Prostate gland (tissue), 2 donors: ENCODE results near the gene SEMA6A. TPM values are rescaled to one million over a fixed set of nuclear protein-coding genes. Genes with fewer than 3 reads are reported as not detected.

ENCODE experiments used
- DNase-seq: peaks from one replicate; pipeline ENCODE4 v3.0.0-alpha.2; 2019; ENCODE audit warnings: low spot score
- H3K27ac ChIP-seq, 2 donors: fragments of 200-600 bp; sonication (generic); 2 replicates each; pipeline ENCODE4 v1.5.1; 2017 to 2019
- H3K27me3 ChIP-seq: fragments of 200-600 bp; sonication (generic); replicated peaks from 2 replicates; pipeline ENCODE4 v1.5.1; 2019; ENCODE audit not compliant: insufficient read depth
- H3K36me3 ChIP-seq, 2 donors: fragments of 200-600 bp; sonication (generic); 1 replicate in 1 of 2; 2 replicates in 1 of 2; pipeline versions ENCODE4 v1.5.1 to v1.8.1; 2017 to 2019
- H3K4me1 ChIP-seq: fragments of 200-600 bp; sonication (generic); replicated peaks from 2 replicates; pipeline ENCODE4 v1.5.1; 2019
- H3K4me3 ChIP-seq, 2 donors: fragments of 200-600 bp; sonication (generic); 2 replicates each; pipeline ENCODE4 v1.5.1; 2017 to 2019
- H3K9me3 ChIP-seq: fragments of 200-600 bp; sonication (generic); 2 replicates; pipeline ENCODE4 v1.5.1; 2017
- POLR2A ChIP-seq: fragments of 450-650 bp; IDR thresholded peaks from one replicate; pipeline ENCODE4 v1.6.1; 2016; ENCODE audit warnings: antibody characterized with exemption, mild to moderate bottlenecking
- POLR2AphosphoS5 ChIP-seq: sonication (generic); formaldehyde crosslinking; IDR thresholded peaks from one replicate; pipeline ENCODE4 v1.6.1; 2017; ENCODE audit warnings: antibody characterized with exemption
- WGBS: methylation state at CpG from one replicate; pipeline ENCODE4 v1.1.5; 2018; 5-methylcytosine and 5-hydroxymethylcytosine counted together
- intact Hi-C: fragments of 100-400 bp; cut with DNase I; formaldehyde crosslinking; loops from one replicate; pipeline ENCODE4 v1.14.2; 2022
- total RNA-seq, 2 donors: library from RNA; depleted of rRNA; stranded (reverse); fragments of >200 nt; gene quantifications; one replicate each; pipeline ENCODE4 v1.1.0, GENCODE V29; 2016
- TF ChIP-seq, protein P1 (sequence below), 4 experiments: fragments of 200-600 bp in 2 of 4; fragments of 450-650 bp in 2 of 4; sonication (generic) in 2 of 4; IDR thresholded peaks; 1 replicate in 3 of 4; 2 replicates in 1 of 4; pipeline ENCODE4 v1.5.1; 2016 to 2019; ENCODE audit warnings: antibody characterized with exemption in 4 of 4, mild to moderate bottlenecking in 2 of 4, moderate library complexity in 2 of 4

SEMA6A gene
- total RNA-seq, 2 donors from 2014 or later: 12.8 to 57.1 TPM

DNA sequence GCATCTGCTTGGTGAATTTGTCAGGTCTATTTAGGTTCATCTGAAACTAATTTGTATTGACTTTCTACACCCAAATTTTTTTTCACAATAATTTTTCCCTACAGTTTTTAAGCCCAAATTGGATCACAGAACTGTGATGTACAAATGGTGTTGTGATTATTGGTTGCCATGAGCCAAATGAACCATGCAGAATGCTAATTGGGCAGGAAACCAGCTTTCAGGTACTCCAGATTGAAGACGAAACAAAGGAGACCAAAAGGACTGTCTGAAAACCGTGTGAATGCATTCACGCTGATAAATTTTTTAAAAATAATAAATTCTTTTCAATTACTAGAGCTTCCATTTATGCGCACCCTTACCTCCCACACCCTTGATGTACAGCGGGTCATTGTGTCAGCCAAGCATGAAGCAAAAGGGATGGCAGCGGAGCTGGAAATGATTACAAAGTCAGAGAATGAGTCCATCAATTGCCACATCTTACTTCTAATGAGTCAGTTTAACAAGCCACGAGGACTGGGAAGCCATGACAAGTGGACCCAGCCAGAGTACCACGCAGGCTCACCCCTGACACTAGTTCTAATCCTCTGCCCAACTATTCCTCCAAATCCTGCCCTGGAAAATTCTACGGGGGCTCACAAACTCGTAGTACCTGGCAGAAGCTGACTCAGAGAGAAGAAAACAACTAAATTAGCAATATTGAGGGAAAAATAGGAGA, 66.5 kb downstream of the SEMA6A start:
- H3K4me1 ChIP-seq: no peaks in the 10 kb centered on the region
- intact Hi-C loops: no loop called here
- no peaks in the 10 kb centered on the region for H3K27me3 ChIP-seq
- H3K4me3 ChIP-seq: no peak overlapping the region
- TF ChIP-seq POLR2A: no peak
- no peak for TF ChIP-seq POLR2AphosphoS5
- TF ChIP-seq, protein P1, sequence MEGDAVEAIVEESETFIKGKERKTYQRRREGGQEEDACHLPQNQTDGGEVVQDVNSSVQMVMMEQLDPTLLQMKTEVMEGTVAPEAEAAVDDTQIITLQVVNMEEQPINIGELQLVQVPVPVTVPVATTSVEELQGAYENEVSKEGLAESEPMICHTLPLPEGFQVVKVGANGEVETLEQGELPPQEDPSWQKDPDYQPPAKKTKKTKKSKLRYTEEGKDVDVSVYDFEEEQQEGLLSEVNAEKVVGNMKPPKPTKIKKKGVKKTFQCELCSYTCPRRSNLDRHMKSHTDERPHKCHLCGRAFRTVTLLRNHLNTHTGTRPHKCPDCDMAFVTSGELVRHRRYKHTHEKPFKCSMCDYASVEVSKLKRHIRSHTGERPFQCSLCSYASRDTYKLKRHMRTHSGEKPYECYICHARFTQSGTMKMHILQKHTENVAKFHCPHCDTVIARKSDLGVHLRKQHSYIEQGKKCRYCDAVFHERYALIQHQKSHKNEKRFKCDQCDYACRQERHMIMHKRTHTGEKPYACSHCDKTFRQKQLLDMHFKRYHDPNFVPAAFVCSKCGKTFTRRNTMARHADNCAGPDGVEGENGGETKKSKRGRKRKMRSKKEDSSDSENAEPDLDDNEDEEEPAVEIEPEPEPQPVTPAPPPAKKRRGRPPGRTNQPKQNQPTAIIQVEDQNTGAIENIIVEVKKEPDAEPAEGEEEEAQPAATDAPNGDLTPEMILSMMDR (IDR thresholded peaks at IDR 0.05): no peak
- H3K9me3 ChIP-seq: no peaks in the 10 kb centered on the region
- 94% methylated on average over 10 of the region's 10 CpGs for WGBS
- H3K36me3 ChIP-seq: no peaks in the 10 kb centered on the region
- DNase-seq: no peak
- no peak overlapping the region for H3K27ac ChIP-seq

DNA sequence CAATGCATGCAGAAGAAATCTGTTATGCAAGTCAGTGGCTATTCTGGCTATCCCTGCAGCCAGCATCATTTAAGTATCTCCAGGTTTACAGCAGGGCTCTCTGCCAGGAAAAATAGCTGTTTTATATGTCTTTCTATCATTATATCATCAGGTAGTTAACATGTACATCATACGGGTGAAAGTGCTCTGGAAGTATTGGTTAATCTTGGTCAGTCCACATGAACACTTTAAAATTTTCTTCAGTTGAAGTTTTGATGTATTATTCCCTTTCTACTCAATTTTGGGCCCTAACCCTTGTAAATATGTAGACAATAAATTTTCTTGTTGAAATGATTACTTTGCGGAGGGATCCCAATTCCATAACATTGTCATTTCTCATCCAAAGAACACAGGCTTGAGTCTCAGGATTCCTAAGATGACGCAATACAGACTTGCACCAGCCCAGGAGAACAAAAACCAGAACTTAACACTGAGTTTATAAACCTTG, 67.5 kb downstream of the SEMA6A start:
- intact Hi-C loops: no loop called here
- no peak for DNase-seq
- no peak overlapping the region for H3K27ac ChIP-seq
- TF ChIP-seq, protein P1 (IDR thresholded peaks at IDR 0.05): no peak
- no peak for TF ChIP-seq POLR2A
- TF ChIP-seq POLR2AphosphoS5: no peak
- H3K9me3 ChIP-seq: no peaks in the 10 kb centered on the region
- no peak overlapping the region for H3K4me3 ChIP-seq
- WGBS: 50% methylated on average over 3 of the region's 3 CpGs
- no peaks in the 10 kb centered on the region for H3K4me1 ChIP-seq
- no peaks in the 10 kb centered on the region for H3K36me3 ChIP-seq
- H3K27me3 ChIP-seq: no peaks in the 10 kb centered on the region

DNA sequence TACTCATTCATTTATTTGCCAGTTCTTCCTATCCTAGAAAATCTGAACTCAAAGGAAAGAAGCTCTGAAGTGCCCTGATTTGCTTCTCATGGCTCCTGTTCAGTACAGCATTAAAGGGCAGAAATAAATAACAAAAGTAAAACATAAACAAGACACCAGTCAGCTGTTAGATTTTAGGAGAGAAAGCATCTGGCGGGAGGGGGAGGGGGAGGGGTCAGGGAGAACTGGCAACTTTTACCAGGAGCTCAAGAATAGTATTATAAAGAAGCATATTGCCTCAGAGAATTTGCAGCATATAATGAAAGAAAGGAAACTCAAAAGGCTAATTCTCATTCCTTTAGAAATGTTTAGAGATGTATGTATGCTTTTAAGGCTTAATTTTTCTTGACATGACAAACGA, 68.1 kb downstream of the SEMA6A start:
- Histone ChIP-seq H3K9me3 (no peaks in the 10 kb centered on the region), H3K36me3 (no peaks in the 10 kb centered on the region), H3K27ac (no peak overlapping the region), H3K27me3 (no peaks in the 10 kb centered on the region), H3K4me3 (no peak overlapping the region), H3K4me1 (no peaks in the 10 kb centered on the region)
- intact Hi-C loops: no loop called here
- WGBS: 51% methylated on average over 2 of the region's 2 CpGs
- TF ChIP-seq POLR2A (no peak), POLR2AphosphoS5 (no peak)
- TF ChIP-seq, protein P1 (IDR thresholded peaks at IDR 0.05): no peak
- DNase-seq: no peak

DNA sequence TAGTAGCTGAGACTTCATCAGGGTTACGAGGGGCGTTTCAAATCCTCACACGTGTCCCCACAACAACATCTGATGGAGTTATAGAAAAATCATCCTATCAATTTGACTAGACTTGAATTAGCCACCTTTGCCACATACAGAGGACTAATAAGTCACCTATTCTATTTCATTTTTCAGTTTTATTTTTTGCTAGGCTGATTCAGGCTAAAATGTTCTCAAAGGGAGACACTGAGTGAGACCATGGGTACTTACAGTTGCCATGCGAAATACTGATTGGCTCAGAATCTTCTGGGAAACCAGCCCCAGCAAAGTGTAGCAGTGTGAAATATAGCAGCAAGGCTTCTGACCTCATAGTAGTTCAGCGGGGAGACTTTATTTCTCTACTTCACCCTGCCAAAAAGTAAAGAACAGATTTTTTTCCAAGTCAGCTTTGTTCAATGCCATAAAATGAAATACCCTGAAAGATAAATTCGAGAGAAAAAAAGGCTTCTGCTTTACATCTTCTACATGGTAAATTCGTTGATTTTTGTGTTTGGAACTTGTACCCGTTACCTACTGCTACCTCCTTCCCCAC, 69.9 kb downstream of the SEMA6A start:
- H3K4me3 ChIP-seq: no peak overlapping the region
- no peak overlapping the region for H3K27ac ChIP-seq
- H3K9me3 ChIP-seq: no peaks in the 10 kb centered on the region
- TF ChIP-seq POLR2AphosphoS5: no peak
- TF ChIP-seq POLR2A: no peak
- TF ChIP-seq, protein P1 (IDR thresholded peaks at IDR 0.05): no peak
- intact Hi-C loops: no loop called here
- H3K36me3 ChIP-seq: no peaks in the 10 kb centered on the region
- H3K4me1 ChIP-seq: no peaks in the 10 kb centered on the region
- no peaks in the 10 kb centered on the region for H3K27me3 ChIP-seq
- DNase-seq: no peak
- 88% methylated on average over 8 of the region's 8 CpGs for WGBS

DNA sequence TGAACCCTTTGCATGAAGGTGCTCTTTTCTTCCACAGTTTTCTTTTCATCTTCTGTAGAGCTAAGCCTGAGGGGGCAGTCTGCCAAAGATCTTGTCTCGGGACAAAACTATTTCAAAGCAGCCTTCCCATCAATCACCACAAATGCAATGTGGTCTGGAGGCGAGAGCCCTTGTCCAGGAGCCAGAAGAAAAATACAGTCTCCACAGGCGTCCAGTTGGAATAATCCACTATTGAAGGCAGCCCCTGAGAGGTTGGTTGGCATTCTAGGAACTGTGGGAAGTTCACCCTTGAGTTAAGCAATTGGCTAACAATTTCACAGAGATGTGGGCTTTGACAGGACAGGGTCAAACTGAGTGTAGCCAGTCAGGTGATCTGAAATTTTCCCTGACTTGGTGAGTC, 72.0 kb downstream of the SEMA6A start:
- TF ChIP-seq POLR2A: no peak
- no peak for TF ChIP-seq POLR2AphosphoS5
- TF ChIP-seq, protein P1 (IDR thresholded peaks at IDR 0.05): no peak
- DNase-seq: no peak
- Histone ChIP-seq H3K36me3 (no peaks in the 10 kb centered on the region), H3K27me3 (no peaks in the 10 kb centered on the region), H3K9me3 (no peaks in the 10 kb centered on the region), H3K27ac (no peak overlapping the region), H3K4me3 (no peak overlapping the region), H3K4me1 (no peaks in the 10 kb centered on the region)
- 14% methylated on average over 3 of the region's 3 CpGs for WGBS
- intact Hi-C loops: no loop called here
